GM18520 (cell line): ENCODE data around the gene DND1.
"Not testable (repeated sequence)": the region's sequence is repeated elsewhere in the genome, so short reads cannot be mapped to it uniquely, and the experiment has no call there.

Experiments
- ATAC-seq: cut with Tn5 transposase; IDR thresholded peaks from one replicate; pipeline ENCODE4 v1.9.1; 2021; ENCODE audit not compliant: unreplicated experiment

DND1 gene

GRCh38 chr5:140631831-140632365 lies 41.5 kb downstream of the DND1 start:
- ATAC-seq, result no peak

DNA sequence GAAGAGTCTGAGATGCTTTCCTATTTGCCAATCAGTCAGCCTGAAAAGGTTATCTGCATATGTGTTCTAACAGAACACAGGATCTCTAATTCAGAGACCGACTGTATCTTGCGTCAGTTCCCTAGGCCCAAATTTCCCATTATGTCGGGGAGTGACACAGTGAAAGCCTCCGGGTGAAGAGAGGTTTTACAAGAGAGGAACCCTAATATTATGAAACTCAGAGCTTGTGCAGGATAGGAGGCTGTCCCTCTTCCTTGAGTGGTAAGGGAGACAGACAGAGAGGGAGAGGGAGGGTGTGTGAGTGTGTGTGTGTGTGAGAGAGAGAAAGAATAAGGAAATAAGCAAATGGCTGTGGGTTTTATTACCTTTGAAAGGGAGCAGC lies 42.3 kb downstream of the DND1 start:
- ATAC-seq, result no peak

DNA sequence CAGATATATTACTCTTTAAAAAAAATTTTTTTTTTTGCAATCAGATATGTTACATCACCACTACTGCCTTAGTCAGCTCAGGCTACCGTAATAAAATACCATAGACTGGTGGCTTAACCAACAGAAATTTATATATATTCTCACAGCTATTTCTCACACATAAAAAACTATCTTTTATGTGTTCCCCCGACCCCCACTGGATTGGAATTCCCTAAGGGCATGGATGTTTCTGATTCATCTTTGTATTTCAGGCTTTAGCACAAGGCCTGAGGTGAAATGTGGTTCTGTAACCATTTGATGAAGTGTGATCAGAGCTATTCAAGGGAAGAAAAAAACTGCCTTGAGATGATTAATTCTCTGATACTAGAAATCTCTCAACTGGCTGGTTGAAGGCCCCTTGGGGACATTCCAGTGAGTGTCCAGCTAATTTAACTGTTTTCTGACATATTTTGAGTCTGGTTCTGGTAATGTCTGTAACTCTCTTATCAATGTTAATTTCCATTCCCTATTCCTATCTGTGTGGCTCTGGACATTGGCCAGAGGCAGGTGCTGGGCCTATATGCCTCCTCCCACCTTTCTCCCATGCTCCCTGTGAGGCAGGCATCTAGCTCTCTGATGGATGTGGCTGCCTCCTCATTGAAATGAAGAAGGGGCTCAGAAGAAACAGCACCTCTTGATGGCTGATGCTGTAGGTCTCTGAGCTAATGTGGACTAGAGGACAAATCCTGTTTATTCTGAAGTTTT lies 42.9 kb downstream of the DND1 start:
- ATAC-seq, result no peak

- ATAC-seq, result no peak
Measured at GRCh38 chr5:140628711-140629110, 44.7 kb downstream of the DND1 start.

DNA sequence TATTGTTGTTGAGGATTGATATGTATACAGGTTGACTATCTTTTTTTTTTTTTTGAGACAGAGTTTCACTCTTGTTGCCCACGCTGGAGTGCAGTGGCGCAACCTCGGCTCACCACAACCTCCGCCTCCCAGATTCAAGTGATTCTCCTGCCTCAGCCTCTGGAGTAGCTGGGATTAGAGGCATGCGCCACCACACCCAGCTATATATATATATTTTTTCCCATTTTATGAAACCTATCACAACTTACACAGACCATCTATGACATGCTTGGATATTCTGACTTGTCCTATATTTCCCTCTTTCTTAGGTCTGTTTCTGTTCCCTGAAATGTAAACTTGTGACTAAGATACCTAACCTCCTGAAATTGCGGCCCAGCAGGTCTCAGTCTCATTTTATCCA lies 45.4 kb downstream of the DND1 start:
- ATAC-seq, result no peak

DNA sequence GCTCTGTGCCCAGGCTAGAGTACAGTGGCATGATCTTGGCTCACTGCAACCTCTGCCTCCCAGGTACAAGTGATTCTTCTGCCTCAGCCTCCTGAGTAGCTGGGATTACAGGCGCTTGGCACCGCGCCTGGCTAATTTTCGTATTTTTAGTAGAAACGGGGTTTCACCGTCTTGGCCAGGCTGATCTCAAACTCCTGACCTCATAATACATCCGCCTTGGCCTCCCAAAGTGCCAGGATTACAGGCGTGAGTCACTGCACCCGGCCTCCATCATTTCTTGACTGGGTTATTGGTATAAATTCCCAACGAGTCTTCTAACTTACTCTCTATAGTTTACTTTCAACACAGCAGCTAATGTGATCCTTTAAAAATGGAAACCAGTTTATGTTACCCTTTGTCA lies 48.5 kb downstream of the DND1 start:
- ATAC-seq, result not testable (repeated sequence)

GRCh38 chr5:140623061-140623460 lies 50.3 kb downstream of the DND1 start:
- ATAC-seq, result not testable (repeated sequence)

- no peak for ATAC-seq
Measured at GRCh38 chr5:140622301-140622700, 51.1 kb downstream of the DND1 start.
